IMR-90 (cell line): ENCODE results near the gene ATPAF1. TPM values are rescaled to one million over a fixed set of nuclear protein-coding genes. Genes with fewer than 3 reads are reported as not detected.
A peak's percentile ranks its signal among the peaks of the same experiment; 100 is the strongest.

Source experiments
- ATAC-seq: fragments of 200-7000 bp; cut with Tn5 transposase; 2 replicates; pipeline ENCODE4 v1.9.1; 2020; ENCODE audit warnings: low read depth, mild to moderate bottlenecking, moderate library complexity
- BruUV-seq: library from RNA; stranded (reverse); fragments of 400-500 nt; replicated peaks from 2 replicates; lab custom pipeline; 2021; lab: Mats Ljungman, UMichigan
- CTCF ChIA-PET: fragments of 300-600 bp; formaldehyde crosslinking; extraction: SDS; loops from one replicate; lab custom pipeline; 2021; ENCODE audit warnings: antibody characterized with exemption; lab: Yijun Ruan, JAX
- POLR2A ChIA-PET: fragments of 300-600 bp; sonication (Branson Sonifier 250); formaldehyde crosslinking; loops from one replicate; lab custom pipeline; 2022; ENCODE audit warnings: antibody characterized with exemption; ENCODE audit not compliant: unreplicated experiment; lab: Charles Lee
- DNase-seq: peaks from one replicate; pipeline ENCODE4 v3.0.0; 2013
- H2AFZ ChIP-seq: replicated peaks from 2 replicates; pipeline ENCODE3; 2013; ENCODE audit warnings: low read length, mild to moderate bottlenecking; ENCODE audit not compliant: poor library complexity
- H2AK5ac ChIP-seq: 2 replicates; pipeline ENCODE4 v1.6.1; 2013; ENCODE audit warnings: low read depth, low read length, inconsistent platforms
- H2AK9ac ChIP-seq: replicated peaks from 2 replicates; pipeline ENCODE3; 2013; ENCODE audit warnings: mild to moderate bottlenecking, low read depth, low read length, moderate library complexity; ENCODE audit not compliant: poor library complexity
- H2BK120ac ChIP-seq: 2 replicates; pipeline ENCODE4 v1.6.1; 2013; ENCODE audit warnings: low read depth, low read length, inconsistent platforms
- H2BK15ac ChIP-seq: 3 replicates; pipeline ENCODE4 v1.6.1; 2013; ENCODE audit warnings: low read depth, low read length, inconsistent platforms
- H2BK20ac ChIP-seq: 2 replicates; pipeline ENCODE4 v1.6.1; 2013; ENCODE audit warnings: low read depth, mild to moderate bottlenecking, inconsistent platforms, low read length, moderate library complexity
- H2BK5ac ChIP-seq: 2 replicates; pipeline ENCODE4 v1.6.1; 2013; ENCODE audit warnings: mild to moderate bottlenecking, low read depth, low read length, inconsistent platforms; ENCODE audit not compliant: poor library complexity, severe bottlenecking
- H3K14ac ChIP-seq: replicated peaks from 2 replicates; pipeline ENCODE4 v1.6.1; 2013; ENCODE audit warnings: low read depth, low read length, inconsistent platforms
- H3K18ac ChIP-seq: 2 replicates; pipeline ENCODE4 v1.6.1; 2013; ENCODE audit warnings: low read depth, low read length, control low read depth
- H3K23ac ChIP-seq: 2 replicates; pipeline ENCODE4 v1.6.1; 2013; ENCODE audit warnings: low read depth, low read length, inconsistent platforms
- H3K27ac ChIP-seq: 2 replicates; pipeline ENCODE4 v1.5.1; 2013; ENCODE audit warnings: mild to moderate bottlenecking, control low read depth, low read length; ENCODE audit not compliant: insufficient read depth
- H3K27me3 ChIP-seq: 2 replicates; pipeline ENCODE4 v1.6.1; 2013; ENCODE audit warnings: low read length; ENCODE audit not compliant: control insufficient read depth, insufficient read depth
- H3K36me3 ChIP-seq: 2 replicates; pipeline ENCODE4 v1.6.1; 2013; ENCODE audit warnings: low read length, mixed read lengths; ENCODE audit not compliant: control insufficient read depth, insufficient read depth
- H3K4ac ChIP-seq: 2 replicates; pipeline ENCODE4 v1.6.1; 2013; ENCODE audit warnings: low read depth, low read length, inconsistent platforms
- H3K4me1 ChIP-seq: 2 replicates; pipeline ENCODE4 v1.6.1; 2013; ENCODE audit warnings: low read length, mixed read lengths; ENCODE audit not compliant: control insufficient read depth, insufficient read depth
- H3K4me2 ChIP-seq: 2 replicates; pipeline ENCODE4 v1.6.1; 2013; ENCODE audit warnings: low read depth, mild to moderate bottlenecking, control low read depth, low read length, moderate library complexity
- H3K4me3 ChIP-seq: 2 replicates; pipeline ENCODE4 v1.5.1; 2013; ENCODE audit warnings: low read depth, mild to moderate bottlenecking, control low read depth, low read length, moderate library complexity; ENCODE audit not compliant: insufficient read depth
- H3K56ac ChIP-seq: 2 replicates; pipeline ENCODE4 v1.6.1; 2013; ENCODE audit warnings: low read length, inconsistent platforms; ENCODE audit not compliant: insufficient read depth; ENCODE audit errors: extremely low read depth
- H3K79me1 ChIP-seq, 2 experiments: 2 replicates each; pipeline ENCODE4 v1.6.1; 2013; ENCODE audit warnings: low read length in 2 of 2, inconsistent platforms in 1 of 2, low read depth in 1 of 2
- H3K9ac ChIP-seq: 2 replicates; pipeline ENCODE4 v1.6.1; 2013; ENCODE audit warnings: low read depth, low read length, control low read depth
- H3K9me1 ChIP-seq: 2 replicates; pipeline ENCODE4 v1.6.1; 2013; ENCODE audit warnings: low read length, inconsistent platforms; ENCODE audit not compliant: insufficient read depth
- H3K9me3 ChIP-seq: 2 replicates; pipeline ENCODE4 v1.6.1; 2013; ENCODE audit warnings: low read length; ENCODE audit not compliant: control insufficient read depth, insufficient read depth
- H4K20me1 ChIP-seq: 2 replicates; pipeline ENCODE4 v1.6.1; 2013; ENCODE audit warnings: low read length, inconsistent platforms; ENCODE audit not compliant: insufficient read depth
- H4K5ac ChIP-seq: 2 replicates; pipeline ENCODE4 v1.6.1; 2013; ENCODE audit warnings: mild to moderate bottlenecking, low read depth, low read length, control low read depth
- H4K8ac ChIP-seq, 2 experiments: 2 replicates each; pipeline ENCODE4 v1.6.1; 2013; ENCODE audit warnings: low read depth in 2 of 2, low read length in 2 of 2, control low read depth in 1 of 2, inconsistent platforms in 1 of 2
- H4K91ac ChIP-seq: 2 replicates; pipeline ENCODE4 v1.6.1; 2013; ENCODE audit warnings: low read depth, low read length, inconsistent platforms; ENCODE audit not compliant: insufficient read depth
- BHLHE40 ChIP-seq: fragments of 150-350 bp; IDR thresholded peaks from 2 replicates; pipeline ENCODE4 v1.6.1; 2016; ENCODE audit warnings: mild to moderate bottlenecking, low read depth, low read length
- CHD1 ChIP-seq: IDR thresholded peaks from 2 replicates; pipeline ENCODE4 v1.6.1; 2012; ENCODE audit warnings: low read depth, low read length, improper control_type of control experiment
- FOS ChIP-seq: fragments of 150-350 bp; IDR thresholded peaks from 2 replicates; pipeline ENCODE4 v1.6.1; 2016; ENCODE audit warnings: low read depth, low read length
- MXI1 ChIP-seq: IDR thresholded peaks from 2 replicates; pipeline ENCODE4 v1.6.1; 2012; ENCODE audit warnings: low read depth, mild to moderate bottlenecking, low read length, moderate library complexity, borderline replicate concordance
- RCOR1 ChIP-seq: IDR thresholded peaks from 2 replicates; pipeline ENCODE4 v1.6.1; 2012; ENCODE audit warnings: mild to moderate bottlenecking, low read length, improper control_type of control experiment; ENCODE audit not compliant: insufficient replicate concordance
- WGBS, 2 experiments: methylation state at CpG; one replicate each; pipeline versions ENCODE4 v1.1.5 to v1.1.7; 2013; ENCODE audit warnings: missing lambda C conversion rate in 2 of 2; ENCODE audit not compliant: insufficient read length in 1 of 2; ENCODE audit errors: extremely low coverage in 2 of 2; 5-methylcytosine and 5-hydroxymethylcytosine counted together
- dilution Hi-C: fragments of 300-500 bp; cut with HindIII; formaldehyde crosslinking; loops from one replicate; pipeline ENCODE4 v1.14.3; 2018; ENCODE audit warnings: low sequenced_read_pairs; ENCODE audit not compliant: unreplicated experiment
- in situ Hi-C: fragments of 300-500 bp; cut with MboI; formaldehyde crosslinking; loops from 3 replicates; pipeline ENCODE4 v1.14.3; 2019; ENCODE audit warnings: low sequenced_read_pairs, inconsistent platforms, mixed read lengths
- intact Hi-C: fragments of 100-400 bp; cut with micrococcal nuclease; formaldehyde crosslinking; loops from 2 replicates; pipeline ENCODE4 v1.10.0; 2022
- polyA plus RNA-seq, 3 experiments: library from polyadenylated mRNA; depleted of rRNA; stranded (reverse); fragments of >200 nt; gene quantifications; 2 replicates each; pipeline ENCODE4 v1.2.3, GENCODE V29; 2012; ENCODE audit warnings: low replicate concordance in 1 of 3
- total RNA-seq: library from RNA; depleted of rRNA; stranded (reverse); fragments of >200 nt; gene quantifications from 2 replicates; pipeline ENCODE4 v1.2.3, GENCODE V29; 2012

The ATPAF1 gene
- total and polyA plus RNA-seq, 2 of the 4 experiments (the other 2 are of a cell fraction) = 55.5 to 80.3 TPM

- no peak overlapping the region for H3K18ac ChIP-seq
- no peak overlapping the region for H2BK15ac ChIP-seq
- peaks cover 17% of the 10 kb centered on the region for H3K9me1 ChIP-seq
- H2BK5ac ChIP-seq = no peak overlapping the region
- no peaks in the 10 kb centered on the region; a peak in 2 of 4 replicates for H3K79me1 ChIP-seq
- H4K91ac ChIP-seq = no peak overlapping the region
- no CpG with 5 or more reads among the region's 4 CpGs for WGBS, 2 experiments
- in situ Hi-C loops (no loop called here), dilution Hi-C loops (no loop called here), intact Hi-C loops (no loop called here)
- peaks cover 11% of the 10 kb centered on the region for H3K36me3 ChIP-seq
- no peaks in the 10 kb centered on the region for H3K27me3 ChIP-seq
- no peak overlapping the region for H2BK20ac ChIP-seq
- no peak overlapping the region for H3K9ac ChIP-seq
- no peak overlapping the region for H3K27ac ChIP-seq
- no peak overlapping the region for H2AK5ac ChIP-seq
- TF ChIP-seq FOS (peak; percentile 72), BHLHE40 (peak; percentile 30; the same call in 1 of the 2 replicates), CHD1 (no peak), RCOR1 (no peak), MXI1 (no peak)
- H4K5ac ChIP-seq = no peak overlapping the region
- H2AFZ ChIP-seq = no peak overlapping the region
- H2AK9ac ChIP-seq = peak overlapping the region; percentile 17
- ATAC-seq (peak; percentile 79), DNase-seq (peak; percentile 76)
- ChIA-PET CTCF (interaction anchor here (1.0 kb wide), 1 partner anchor 35 kb away, joined by 3 read pairs; no protein-coding TSS in a partner anchor), POLR2A (no interaction called here)
- H3K56ac ChIP-seq = no peak overlapping the region
- no peak overlapping the region for H3K4ac ChIP-seq
- H3K9me3 ChIP-seq = no peaks in the 10 kb centered on the region
- no TSS peak for BruUV-seq
- H3K4me3 ChIP-seq = no peak overlapping the region
- H3K4me2 ChIP-seq = no peak overlapping the region
- H2BK120ac ChIP-seq = no peak overlapping the region
- H4K8ac ChIP-seq = no peak overlapping the region
- H3K14ac ChIP-seq = no peak overlapping the region
- H3K23ac ChIP-seq = 0 out of 2 replicates have a peak overlapping the region, but pooled peaks have one; percentile 11
- H3K4me1 ChIP-seq = peaks cover 6% of the 10 kb centered on the region
- no peaks in the 10 kb centered on the region for H4K20me1 ChIP-seq
Measured at GRCh38 chr1:46673749-46674182, 5.6 kb upstream of the ATPAF1 start.
